Measurements from ENCODE around the gene MRPL54.
"Not testable (repeated sequence)": the region's sequence is repeated elsewhere in the genome, so short reads cannot be mapped to it uniquely, and the experiment has no call there.

MRPL54 gene

DNA sequence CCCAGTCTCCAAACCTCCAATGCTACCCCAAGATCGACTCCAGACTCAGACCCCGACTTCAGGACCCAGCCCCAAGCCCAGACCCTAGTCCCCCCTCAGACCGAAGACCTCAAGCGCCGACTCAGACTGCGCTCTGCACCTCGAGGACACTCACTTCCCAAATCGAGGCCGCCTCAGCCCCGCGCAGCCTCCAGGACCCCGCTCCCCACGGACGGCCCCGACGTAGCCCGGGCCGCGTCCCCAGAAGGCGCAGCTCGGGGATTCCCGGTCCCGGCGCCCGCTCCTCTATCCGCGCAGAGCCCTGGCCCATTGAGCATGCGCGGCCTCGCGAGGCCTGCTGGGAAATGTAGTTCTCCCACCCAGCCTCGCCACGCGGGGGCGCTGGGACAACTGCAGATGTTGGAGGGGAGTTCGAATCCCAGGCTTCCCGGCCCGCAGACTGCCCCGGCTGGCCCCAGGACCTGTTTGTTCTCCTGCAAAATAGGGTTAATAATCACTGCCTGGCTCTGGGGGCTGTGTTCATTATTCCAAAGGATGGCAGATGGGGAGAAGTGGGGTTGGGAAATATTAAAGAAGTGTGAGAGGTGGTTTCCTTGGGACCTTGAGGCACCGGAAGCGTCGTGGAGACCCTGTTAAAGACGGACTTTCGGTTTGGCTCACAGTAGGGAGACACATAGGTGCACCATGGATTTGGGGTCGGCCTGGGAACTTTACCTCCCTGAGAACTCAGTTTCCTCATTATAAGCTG is 926 bp upstream of the MRPL54 start, which contains the start of gene APBA3:
TSS of gene APBA3 (minus strand) at position 311 of the 748 bp plus-strand sequence. CDS start 1,428 bp downstream, outside the sequence.
- TF ChIP-seq, protein P1, sequence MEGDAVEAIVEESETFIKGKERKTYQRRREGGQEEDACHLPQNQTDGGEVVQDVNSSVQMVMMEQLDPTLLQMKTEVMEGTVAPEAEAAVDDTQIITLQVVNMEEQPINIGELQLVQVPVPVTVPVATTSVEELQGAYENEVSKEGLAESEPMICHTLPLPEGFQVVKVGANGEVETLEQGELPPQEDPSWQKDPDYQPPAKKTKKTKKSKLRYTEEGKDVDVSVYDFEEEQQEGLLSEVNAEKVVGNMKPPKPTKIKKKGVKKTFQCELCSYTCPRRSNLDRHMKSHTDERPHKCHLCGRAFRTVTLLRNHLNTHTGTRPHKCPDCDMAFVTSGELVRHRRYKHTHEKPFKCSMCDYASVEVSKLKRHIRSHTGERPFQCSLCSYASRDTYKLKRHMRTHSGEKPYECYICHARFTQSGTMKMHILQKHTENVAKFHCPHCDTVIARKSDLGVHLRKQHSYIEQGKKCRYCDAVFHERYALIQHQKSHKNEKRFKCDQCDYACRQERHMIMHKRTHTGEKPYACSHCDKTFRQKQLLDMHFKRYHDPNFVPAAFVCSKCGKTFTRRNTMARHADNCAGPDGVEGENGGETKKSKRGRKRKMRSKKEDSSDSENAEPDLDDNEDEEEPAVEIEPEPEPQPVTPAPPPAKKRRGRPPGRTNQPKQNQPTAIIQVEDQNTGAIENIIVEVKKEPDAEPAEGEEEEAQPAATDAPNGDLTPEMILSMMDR (IDR thresholded peaks at IDR 0.05; ENCODE audit: insufficient read depth, low read depth, low read length, missing control alignments): peak; percentile 73
- peak within 1 kb of the TSS; percentile 96 for H3K4me3 ChIP-seq (ENCODE audit: low read depth, low read length)
- peak; percentile 96 for DNase-seq (ENCODE audit: low read depth)

DNA sequence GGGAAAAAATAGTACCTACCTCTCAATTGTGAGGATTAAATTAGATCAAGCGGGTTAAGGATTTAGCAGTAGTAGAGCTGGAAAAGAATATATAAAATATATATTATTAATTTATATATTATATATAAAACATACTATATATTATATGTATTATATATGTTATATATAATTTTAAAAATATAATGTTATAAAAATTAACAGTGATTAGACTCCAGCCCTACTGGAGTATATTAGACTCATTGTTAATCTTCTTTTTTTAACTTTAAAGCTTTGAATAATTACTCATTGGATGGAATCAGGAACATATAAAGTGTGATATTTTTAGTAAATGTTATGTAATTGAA is 380 bp upstream of the MRPL54 start:
- no peak for DNase-seq (ENCODE audit: low read depth)
- peak overlapping the region; percentile 96 for H3K4me3 ChIP-seq (ENCODE audit: low read depth, low read length)
- TF ChIP-seq, protein P1 (IDR thresholded peaks at IDR 0.05; ENCODE audit: insufficient read depth, low read depth, low read length, missing control alignments): no peak

DNA sequence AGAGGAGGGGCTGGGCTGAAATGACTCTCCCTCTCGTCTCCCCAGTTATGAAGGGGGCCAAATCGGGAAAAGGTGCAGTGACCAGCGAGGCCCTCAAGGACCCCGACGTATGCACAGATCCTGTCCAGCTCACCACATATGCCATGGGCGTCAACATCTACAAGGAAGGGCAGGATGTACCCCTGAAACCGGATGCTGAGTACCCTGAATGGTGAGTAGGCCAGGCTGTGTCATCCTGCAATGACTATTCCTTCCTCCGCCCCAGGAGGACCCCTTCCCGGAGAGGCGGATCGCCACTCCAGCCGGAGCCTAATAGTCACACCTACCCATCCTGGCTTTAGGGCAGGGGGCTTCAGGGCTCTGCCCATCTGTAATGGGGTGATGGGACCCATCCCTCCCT is 2.6 kb downstream of the MRPL54 start:
- TF ChIP-seq, protein P1 (IDR thresholded peaks at IDR 0.05; ENCODE audit: insufficient read depth, low read depth, low read length, missing control alignments): no peak
- no peak overlapping the region for H3K4me3 ChIP-seq (ENCODE audit: low read depth, low read length)
- no peak for DNase-seq (ENCODE audit: low read depth)

DNA sequence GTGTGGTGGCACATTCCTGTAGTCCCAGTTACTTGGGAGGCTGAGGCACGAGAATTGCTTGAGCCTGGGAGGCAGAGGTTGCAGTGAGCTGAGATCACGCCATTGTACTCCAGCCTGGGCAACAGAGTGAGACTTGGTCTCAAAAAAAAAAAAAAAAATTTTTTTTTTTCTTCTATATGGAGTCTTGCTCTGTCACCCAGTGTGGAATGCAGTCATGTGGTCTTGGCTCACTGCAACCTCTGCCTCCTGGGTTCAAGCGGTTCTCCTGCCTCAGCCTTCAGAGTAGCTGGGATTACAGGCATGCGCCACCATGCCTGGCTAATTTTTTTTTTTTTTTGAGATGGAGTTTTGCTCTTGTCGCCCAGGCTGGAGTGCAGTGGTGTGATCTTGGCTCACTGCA is 3.3 kb downstream of the MRPL54 start:
- not testable (repeated sequence) for H3K4me3 ChIP-seq (ENCODE audit: low read depth, low read length)

DNA sequence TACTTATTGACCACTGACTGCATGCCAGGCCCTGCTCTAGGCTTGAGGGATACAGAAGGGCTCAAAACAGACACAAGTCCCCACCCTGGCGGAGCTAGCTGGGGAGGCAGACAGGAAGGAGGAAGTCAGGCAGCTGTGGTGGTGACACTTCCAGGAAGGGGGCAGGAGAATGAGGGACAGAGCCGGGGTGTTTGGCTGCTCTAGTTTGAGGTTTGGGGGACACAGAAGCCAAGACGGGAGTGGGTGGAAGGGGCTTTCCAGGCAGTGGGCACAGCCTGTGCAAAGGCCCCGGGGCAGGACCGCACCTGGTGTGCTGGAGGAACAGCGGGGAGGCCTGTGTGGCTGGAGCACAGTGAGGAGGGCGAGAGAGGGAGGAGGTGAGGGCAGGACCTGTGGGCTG is 4.0 kb downstream of the MRPL54 start:
- no peak overlapping the region for H3K4me3 ChIP-seq (ENCODE audit: low read depth, low read length)
- DNase-seq (ENCODE audit: low read depth): no peak
- TF ChIP-seq, protein P1 (IDR thresholded peaks at IDR 0.05; ENCODE audit: insufficient read depth, low read depth, low read length, missing control alignments): no peak

More for the DNA sequence above, 3.3 kb downstream of the MRPL54 start:
- not testable (repeated sequence) for DNase-seq (ENCODE audit: low read depth)

DNA sequence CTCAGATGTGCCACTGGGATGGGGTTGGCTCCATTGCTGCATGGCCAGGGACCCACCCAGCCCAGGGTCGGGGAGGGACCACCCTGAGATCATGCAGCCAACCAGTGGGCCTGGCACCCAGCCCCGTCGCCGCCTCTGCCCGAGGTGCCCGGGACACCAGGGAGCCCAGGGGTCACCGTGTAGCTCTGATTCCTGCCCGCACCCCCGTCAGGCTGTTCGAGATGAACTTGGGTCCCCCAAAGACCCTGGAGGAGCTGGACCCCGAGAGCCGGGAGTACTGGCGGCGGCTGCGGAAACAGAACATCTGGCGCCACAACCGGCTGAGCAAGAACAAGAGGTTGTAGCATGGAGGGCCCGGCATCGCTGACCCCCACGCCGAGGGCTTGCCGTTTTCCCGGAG is 4.6 kb downstream of the MRPL54 start:
- DNase-seq (ENCODE audit: low read depth): no peak
- TF ChIP-seq, protein P1 (IDR thresholded peaks at IDR 0.05; ENCODE audit: insufficient read depth, low read depth, low read length, missing control alignments): no peak
- no peak overlapping the region for H3K4me3 ChIP-seq (ENCODE audit: low read depth, low read length)

DNA sequence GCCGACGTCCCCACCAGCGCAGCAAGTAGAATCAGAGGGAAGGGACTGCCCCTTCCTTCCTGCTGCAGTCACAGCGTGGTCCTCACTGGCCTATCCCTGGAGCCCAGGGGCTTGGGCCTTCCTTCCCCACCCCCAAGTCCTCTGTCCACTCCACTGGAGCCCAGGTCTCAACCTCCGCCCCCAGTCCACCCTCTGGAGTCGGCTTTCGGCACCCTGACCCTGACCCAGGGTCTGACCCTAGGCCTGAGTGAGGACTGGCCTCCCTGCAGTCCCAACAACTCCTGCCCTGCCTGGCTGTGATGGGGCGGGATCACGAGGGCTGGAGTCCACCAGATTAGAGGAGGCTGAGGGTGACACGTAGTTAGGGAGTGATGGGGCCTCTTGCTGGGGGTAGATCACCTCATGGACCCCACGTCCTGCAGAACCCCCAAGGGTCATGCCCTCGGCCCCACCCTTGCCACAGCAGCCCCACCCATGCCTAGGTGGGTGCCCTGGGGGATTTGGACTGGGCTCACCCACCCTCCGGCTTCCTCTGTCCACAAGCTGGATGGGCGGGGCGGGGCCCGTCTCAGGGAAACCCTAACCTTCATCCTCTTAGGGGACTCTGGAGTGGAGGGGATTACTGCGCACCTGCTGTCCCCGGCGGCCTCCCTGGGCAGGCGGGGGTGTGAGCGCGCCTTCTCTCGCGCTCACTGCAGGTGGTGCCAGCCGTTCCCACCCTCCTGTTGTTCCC is 5.7 kb downstream of the MRPL54 start:
- TF ChIP-seq, protein P1 (IDR thresholded peaks at IDR 0.05; ENCODE audit: insufficient read depth, low read depth, low read length, missing control alignments): no peak
- H3K4me3 ChIP-seq (ENCODE audit: low read depth, low read length): no peak overlapping the region
- no peak for DNase-seq (ENCODE audit: low read depth)

All from GM12865 (cell line).